Left lung (tissue), 10 donors: ENCODE data around the gene PCSK4. TPM values are rescaled to one million over a fixed set of nuclear protein-coding genes. Genes with fewer than 3 reads are reported as not detected.
A peak's percentile ranks its signal among the peaks of the same experiment; 100 is the strongest.
"Not testable (repeated sequence)": the region's sequence is repeated elsewhere in the genome, so short reads cannot be mapped to it uniquely, and the experiment has no call there.

ENCODE experiments used
- ATAC-seq: fragments of 200-7000 bp; cut with Tn5 transposase; one replicate; pipeline ENCODE4 v1.9.1; 2020; ENCODE audit warnings: moderate library complexity
- DNase-seq, 4 donors: peaks; one replicate each; pipeline ENCODE4 v3.0.0-alpha.2; 2013 to 2020
- H3K27ac ChIP-seq, 2 donors: fragments of 200-600 bp; sonication (generic) in 1 of 2; one replicate each; pipeline versions ENCODE4 v1.5.0 to v1.8.0; 2020 to 2021
- H3K27me3 ChIP-seq, 2 donors: fragments of 200-600 bp; sonication (generic) in 1 of 2; one replicate each; pipeline versions ENCODE4 v1.5.0 to v1.8.0; 2020 to 2021
- H3K36me3 ChIP-seq, 2 donors: fragments of 200-600 bp; sonication (generic) in 1 of 2; one replicate each; pipeline versions ENCODE4 v1.5.0 to v1.8.0; 2020 to 2021
- H3K4me1 ChIP-seq, 2 donors: fragments of 200-600 bp; one replicate each; pipeline ENCODE4 v1.8.0; 2021
- H3K4me3 ChIP-seq, 2 donors: fragments of 200-600 bp; sonication (generic) in 1 of 2; one replicate each; pipeline versions ENCODE4 v1.5.0 to v1.8.0; 2020 to 2021; ENCODE audit warnings: mild to moderate bottlenecking in 1 of 2
- H3K9me3 ChIP-seq, 2 donors: fragments of 200-600 bp; sonication (generic) in 1 of 2; one replicate each; pipeline versions ENCODE4 v1.5.0 to v1.8.0; 2020 to 2021
- CTCF ChIP-seq, 2 donors: fragments of 200-600 bp; sonication (generic) in 1 of 2; IDR thresholded peaks; one replicate each; pipeline versions ENCODE4 v1.5.0 to v1.8.0; 2021; ENCODE audit warnings: antibody characterized with exemption in 2 of 2
- intact Hi-C, 2 donors: fragments of 100-400 bp; cut with DNase I; formaldehyde crosslinking; loops; one replicate each; pipeline versions ENCODE4 v1.11.2 to v1.14.2; 2022
- polyA plus RNA-seq, 6 donors: library from polyadenylated mRNA; unstranded; fragments of 120-200 nt; gene quantifications; one replicate each; pipeline ENCODE4 v1.2.1, GENCODE V29; 2013; ENCODE audit not compliant: insufficient read length in 6 of 6
- total RNA-seq, 2 donors: library from RNA; stranded (reverse); fragmentation: NEBNext Ultra II Directional; extraction: Animal tissue kit (Norgen Biotek cat#: 25700); gene quantifications; one replicate each; pipeline ENCODE4 v1.2.1, GENCODE V29; 2021
- donor health status: DM: no; HTN: yes; CAD: no.
- donor health status: DM: no; HTN: no; CAD: no.

PCSK4 gene
- total and polyA plus RNA-seq, 8 donors: 1.9 to 6.1 (median 4.0) TPM

DNA sequence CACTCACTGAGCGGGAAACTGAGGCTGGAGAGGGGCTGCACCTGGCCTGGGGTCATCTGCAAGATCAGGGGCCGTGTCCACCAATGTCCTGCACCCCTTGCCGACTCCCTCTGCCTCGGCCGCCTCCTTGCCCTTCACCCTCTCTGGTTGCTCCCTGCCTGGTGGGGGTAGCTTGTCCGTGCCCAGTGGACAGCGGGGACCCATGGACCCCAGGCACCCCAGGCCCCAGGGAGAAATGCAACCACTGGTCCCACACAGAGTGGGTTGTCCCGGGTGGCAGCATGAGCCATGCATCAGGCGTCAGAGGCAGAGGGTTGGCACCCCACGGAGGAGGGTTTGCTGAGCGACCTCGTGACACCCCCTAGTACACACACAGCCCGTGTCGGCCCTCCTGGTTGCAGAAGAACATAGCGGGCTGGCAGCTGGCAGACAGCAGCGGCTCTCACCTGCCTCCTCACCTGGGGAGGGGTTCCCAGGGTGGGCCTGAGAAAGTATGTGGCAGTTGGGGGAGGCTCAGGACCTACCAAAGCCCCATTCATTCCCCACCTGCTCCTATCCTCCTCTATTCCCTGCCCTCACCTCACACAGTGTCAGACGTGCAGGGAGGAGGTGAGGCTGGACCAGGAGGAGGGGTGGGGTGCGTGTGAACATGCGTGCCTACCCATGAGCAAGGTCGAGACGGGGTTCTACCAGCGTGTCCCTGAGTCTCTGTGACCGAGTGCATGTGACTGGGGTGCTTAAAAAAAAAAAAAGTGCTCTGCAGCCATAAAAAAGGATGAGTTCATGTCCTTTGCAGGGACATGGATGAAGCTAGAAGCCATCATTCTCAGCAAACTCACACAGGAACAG is 14.0 kb upstream of the PCSK4 start:
- intact Hi-C loops: no loop called here
- H3K9me3 ChIP-seq: no peaks in the 10 kb centered on the region
- DNase-seq: no peak
- H3K27ac ChIP-seq: no peak overlapping the region
- ATAC-seq: no peak
- peaks cover 0 to 10% of the 10 kb centered on the region in 2 donors for H3K4me1 ChIP-seq
- H3K27me3 ChIP-seq: peaks cover 20 to 62% of the 10 kb centered on the region in 2 donors
- TF ChIP-seq CTCF (IDR thresholded peaks at IDR 0.05): no peak
- no peaks in the 10 kb centered on the region for H3K36me3 ChIP-seq
- no peak overlapping the region for H3K4me3 ChIP-seq

DNA sequence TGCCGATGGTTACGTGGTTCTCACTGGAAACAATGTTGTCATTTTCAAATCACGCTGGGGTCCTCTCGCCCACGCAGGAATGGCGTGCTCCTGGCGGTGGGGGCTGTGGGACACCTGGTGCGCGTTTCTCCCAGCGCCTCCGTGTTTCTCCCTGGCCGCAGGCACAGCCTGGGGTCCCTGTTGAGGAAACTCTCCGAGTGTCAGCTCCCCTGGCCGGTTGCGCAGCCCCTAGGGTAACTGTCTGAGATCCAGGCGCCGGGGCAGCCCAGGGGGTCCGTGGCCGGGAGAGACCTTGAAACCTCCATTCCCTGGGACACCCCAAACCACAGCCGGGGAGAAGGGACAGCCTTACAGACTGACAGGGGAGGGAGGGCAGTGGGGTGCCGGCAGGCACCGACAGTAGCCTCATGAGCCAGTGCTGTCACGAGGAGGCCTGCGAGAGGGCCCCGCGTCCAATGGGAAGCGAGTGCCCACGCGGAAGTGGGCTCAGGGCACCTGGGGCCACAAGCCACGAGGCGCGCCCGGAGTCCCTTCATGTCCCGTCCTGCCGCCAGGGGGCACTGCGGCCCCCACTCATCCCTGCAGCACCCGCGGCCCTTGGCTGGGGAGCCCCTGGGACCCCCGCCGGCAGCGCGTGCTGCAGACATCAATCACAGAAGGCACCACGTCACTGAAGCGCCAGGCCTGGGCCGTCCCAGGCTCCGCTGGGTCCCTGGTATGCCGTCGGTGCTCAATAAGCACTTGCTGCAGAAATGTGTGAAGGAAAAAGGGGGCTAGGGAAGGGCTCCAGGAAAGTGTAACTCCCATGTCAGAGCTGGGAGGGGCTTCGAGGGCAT is 13.2 kb upstream of the PCSK4 start:
- no peaks in the 10 kb centered on the region for H3K36me3 ChIP-seq
- peaks cover 20 to 55% of the 10 kb centered on the region in 2 donors for H3K27me3 ChIP-seq
- no peaks in the 10 kb centered on the region for H3K9me3 ChIP-seq
- peak in 2 of 4 donors; percentile 42 to 86 for DNase-seq
- H3K4me3 ChIP-seq: no peak overlapping the region
- intact Hi-C loops: no loop called here
- no peak overlapping the region for H3K27ac ChIP-seq
- peak; percentile 70 to 73 for TF ChIP-seq CTCF (IDR thresholded peaks at IDR 0.05)
- peaks cover 0 to 10% of the 10 kb centered on the region in 2 donors for H3K4me1 ChIP-seq
- ATAC-seq: peak; percentile 5

DNA sequence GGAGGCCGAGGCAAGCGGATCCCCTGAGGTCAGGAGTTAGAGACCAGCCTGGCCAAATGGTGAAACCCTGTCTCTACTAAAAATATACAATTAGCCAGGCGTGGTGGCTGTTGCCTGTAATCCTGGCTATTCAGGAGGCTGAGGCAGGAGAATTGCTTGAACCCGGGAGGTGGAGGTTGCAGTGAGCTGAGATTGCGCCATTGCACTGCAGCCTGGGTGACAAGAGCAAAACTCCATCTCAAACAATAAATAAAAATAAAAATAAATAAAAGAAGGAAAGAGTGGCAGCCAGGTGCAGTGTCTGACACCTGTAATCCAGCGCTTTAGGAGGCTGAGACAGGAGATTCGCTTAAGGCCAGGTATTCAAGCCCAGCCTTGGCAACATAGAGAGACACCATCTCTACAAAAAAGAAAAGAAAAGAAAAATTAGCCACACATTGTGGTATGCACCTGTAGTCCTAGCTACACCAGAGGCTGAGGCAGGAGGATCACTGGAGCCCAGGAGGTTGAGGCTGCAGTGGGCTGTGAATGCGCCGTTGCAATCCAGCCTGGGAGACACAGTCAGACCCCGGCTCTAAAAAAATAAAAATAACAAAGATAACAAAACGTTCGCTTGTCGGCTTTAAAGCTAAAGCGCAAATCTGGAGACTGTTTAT is 12.4 kb upstream of the PCSK4 start:
- Histone ChIP-seq H3K9me3 (no peaks in the 10 kb centered on the region), H3K4me1 (peaks cover 0 to 5% of the 10 kb centered on the region in 2 donors), H3K36me3 (no peaks in the 10 kb centered on the region), H3K27me3 (peaks cover 20 to 61% of the 10 kb centered on the region in 2 donors), H3K4me3 (no peak overlapping the region), H3K27ac (no peak overlapping the region)
- intact Hi-C loops: no loop called here
- DNase-seq (no peak), ATAC-seq (no peak)
- TF ChIP-seq CTCF (IDR thresholded peaks at IDR 0.05): no peak

- Histone ChIP-seq H3K4me3 (no peak overlapping the region), H3K27me3 (peaks cover 20 to 73% of the 10 kb centered on the region in 2 donors), H3K9me3 (no peaks in the 10 kb centered on the region), H3K36me3 (no peaks in the 10 kb centered on the region), H3K27ac (no peak overlapping the region), H3K4me1 (peaks cover 0 to 3% of the 10 kb centered on the region in 2 donors)
- DNase-seq: no peak
- no peak for TF ChIP-seq CTCF (IDR thresholded peaks at IDR 0.05)
- intact Hi-C loops: no loop called here
- no peak for ATAC-seq
Measured at GRCh38 chr19:1501200-1501595, 11.0 kb upstream of the PCSK4 start.

DNA sequence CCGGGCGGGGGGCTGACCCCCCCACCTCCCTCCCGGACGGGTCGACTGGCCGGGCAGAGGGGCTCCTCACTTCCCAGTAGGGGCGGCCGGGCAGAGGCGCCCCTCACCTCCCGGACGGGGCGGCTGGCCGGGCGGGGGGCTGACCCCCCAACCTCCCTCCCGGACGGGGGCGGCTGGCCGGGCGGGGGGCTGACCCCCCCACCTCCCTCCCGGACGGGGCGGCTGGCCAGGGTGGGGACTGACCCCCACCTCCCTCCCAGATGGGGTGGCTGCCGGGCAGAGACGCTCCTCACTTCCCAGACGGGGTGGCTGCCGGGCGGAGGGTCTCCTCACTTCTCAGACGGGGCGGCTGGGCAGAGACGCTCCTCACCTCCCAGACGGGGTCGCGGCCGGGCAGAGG is 9.1 kb upstream of the PCSK4 start:
- ATAC-seq, H3K4me1 ChIP-seq: not testable (repeated sequence)

More for the DNA sequence above, 9.1 kb upstream of the PCSK4 start:
- H3K9me3 ChIP-seq, H3K27ac ChIP-seq, DNase-seq, intact Hi-C loops, H3K4me3 ChIP-seq, H3K36me3 ChIP-seq: not testable (repeated sequence)
- H3K27me3 ChIP-seq: peaks cover 18 to 72% of the 10 kb centered on the region in 2 donors
